NCI-H2029 (cell line): Measurements from ENCODE around the gene BEST2.

Source experiments
- DNase-seq: peaks from one replicate; lab custom pipeline; 2025; lab: John Stamatoyannopoulos, UW

The BEST2 gene

GRCh38 chr19:12769689-12770088 lies 18.1 kb downstream of the BEST2 start:
- DNase-seq = no peak

- DNase-seq = no peak
These were observed 19.3 kb downstream of the BEST2 start for GRCh38 chr19:12770922-12771321.

GRCh38 chr19:12772323-12772722 lies 20.7 kb downstream of the BEST2 start:
- no peak for DNase-seq

- DNase-seq = no peak
These were observed 22.0 kb downstream of the BEST2 start for GRCh38 chr19:12773571-12773970.

DNA sequence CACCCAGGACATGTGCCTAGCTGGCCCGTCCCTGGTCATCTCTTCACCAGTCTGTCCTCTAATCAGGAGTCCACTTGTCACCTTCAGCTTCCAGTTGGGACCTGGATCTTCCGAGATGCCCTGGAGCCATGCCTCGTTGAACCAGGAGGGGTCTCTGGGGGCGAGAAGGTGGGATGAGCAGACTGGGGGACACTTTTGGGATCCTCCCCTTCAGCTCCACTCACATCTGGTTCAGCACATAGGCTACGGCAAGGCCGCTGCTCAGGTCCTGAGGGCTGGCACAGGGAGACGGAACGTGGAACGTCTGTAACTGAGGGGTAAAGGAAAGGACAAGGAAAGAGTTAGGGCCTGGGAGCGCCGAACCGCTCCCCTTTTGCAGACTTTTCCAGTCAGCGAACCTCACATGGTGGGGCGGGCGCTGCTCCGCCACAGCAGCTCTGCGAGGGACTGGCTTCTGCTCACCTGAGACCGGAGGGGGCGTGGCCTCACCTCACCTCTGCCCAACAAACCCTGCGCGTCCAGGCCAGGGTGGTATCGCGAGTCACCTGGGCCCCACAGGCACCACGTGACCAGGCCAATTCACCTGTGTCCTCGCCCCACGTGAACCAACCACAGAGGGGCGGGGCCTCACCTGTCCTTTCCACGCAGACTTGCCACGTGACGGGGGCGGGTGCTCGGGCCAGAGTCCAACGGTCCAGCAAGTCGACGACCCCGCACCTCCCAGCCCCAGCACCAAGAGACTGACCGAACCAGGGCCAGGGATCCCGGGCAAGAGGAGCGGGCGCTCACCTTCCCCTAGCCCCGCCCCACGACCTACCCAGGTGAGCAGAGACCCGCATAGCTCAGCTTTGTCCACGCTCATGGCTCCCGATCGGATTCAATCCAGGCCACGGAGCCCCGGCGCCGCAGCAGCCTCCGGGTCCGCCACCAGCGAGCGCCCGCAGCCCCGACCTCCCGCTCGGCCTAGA lies 23.3 kb downstream of the BEST2 start, which contains the start of gene HOOK2:
Gene HOOK2 (minus strand): TSS at position 965 of the 968 bp plus-strand sequence. CDS start 103 bp downstream, at position 862.
- DNase-seq = peak; percentile 98

GRCh38 chr19:12777217-12778016 lies 25.8 kb downstream of the BEST2 start:
- peak; percentile 73 for DNase-seq

DNA sequence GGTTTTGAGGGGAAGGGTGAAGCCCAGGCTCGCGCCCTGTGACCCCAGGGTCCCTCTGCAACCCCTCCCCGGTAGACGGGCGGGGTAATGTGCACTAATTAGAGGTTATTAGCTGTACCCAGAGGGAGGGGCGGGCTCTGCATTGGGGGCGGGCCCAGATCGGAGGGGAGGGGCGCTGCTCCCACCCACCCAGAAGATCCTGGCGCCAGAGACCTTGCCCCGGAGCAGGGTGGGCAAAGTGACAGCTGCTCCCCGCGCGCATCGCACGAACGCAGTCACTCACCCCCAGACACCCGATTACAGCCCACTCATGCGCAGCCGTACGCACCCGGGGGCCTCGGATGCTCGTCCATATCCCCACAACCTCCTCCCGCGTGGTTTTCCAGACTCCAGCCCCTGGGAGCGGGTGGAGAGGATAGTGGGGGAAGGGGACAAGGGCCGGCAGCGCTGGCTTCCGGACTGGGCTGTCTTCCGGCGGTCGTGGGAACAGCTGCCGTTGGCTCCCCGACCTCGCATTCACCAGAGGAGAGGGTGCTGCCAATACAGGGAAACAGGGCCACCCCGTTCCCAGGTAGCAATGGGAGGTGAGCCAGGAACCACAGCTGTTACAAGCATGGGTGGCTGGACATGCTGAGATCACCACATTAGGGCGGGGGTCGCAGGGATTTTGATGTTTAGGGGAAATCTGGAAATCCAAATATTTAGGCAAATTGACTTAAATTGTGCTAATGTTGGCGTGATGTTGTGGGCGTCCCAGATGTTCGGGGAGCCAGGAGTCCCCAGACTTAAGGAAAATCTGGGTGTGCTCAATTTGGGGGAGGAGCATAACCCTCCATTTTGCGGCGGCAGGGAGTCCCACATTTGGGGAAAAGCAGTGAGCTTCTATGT lies 26.7 kb downstream of the BEST2 start:
- DNase-seq = peak; percentile 65

DNA sequence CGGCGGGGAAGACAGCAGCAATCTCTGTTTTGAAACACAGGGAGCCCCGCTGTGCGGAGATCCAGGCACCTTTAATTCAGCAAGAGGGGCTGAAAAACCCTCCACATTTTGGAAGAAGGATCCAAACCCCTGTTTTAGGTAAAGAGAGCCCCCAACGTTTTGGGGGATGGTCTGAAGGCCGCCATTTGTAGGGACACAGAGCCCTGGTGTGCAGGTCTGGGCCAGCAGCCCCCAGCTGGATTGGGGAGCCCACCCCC lies 27.2 kb downstream of the BEST2 start:
- DNase-seq = no peak

DNA sequence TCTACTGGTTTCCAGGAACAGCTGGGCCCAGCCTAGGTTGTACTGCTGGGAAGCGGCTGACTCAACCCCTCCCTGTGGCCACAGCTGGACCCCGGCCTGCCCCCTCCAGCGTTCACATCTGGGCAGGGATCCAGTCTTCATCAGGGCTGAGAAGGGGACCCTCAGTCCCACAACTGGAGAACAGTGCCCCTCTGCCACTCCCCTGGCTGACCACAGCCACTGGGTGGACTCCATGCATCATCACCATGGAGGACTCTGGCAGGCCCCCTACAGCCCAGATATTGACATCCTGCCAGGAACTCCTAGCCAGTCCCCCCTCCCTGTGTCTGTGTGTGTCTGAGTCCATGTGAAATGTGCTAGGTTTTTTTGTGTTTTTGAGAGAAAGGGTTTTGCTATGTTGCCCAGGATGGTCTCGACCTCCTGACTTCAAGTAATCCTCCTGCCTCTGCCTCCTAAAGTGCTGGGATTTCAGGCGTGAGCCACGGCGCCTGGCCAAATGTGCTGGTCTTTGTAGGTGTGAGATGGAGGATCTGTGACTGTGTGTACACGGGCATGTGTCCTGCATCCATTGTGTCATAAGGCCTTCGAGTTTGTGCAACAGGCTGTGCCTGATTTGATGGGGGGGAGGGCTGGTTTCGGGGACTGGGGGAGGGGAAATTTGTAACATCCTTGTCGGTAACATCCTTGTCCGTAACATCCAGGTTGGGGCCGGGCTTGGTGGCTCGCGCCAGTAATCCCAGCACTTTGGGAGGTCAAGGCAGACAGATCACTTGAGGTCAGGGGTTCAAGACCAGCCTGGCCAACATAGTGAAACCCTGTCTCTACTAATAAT lies 27.8 kb downstream of the BEST2 start:
- no peak for DNase-seq

DNA sequence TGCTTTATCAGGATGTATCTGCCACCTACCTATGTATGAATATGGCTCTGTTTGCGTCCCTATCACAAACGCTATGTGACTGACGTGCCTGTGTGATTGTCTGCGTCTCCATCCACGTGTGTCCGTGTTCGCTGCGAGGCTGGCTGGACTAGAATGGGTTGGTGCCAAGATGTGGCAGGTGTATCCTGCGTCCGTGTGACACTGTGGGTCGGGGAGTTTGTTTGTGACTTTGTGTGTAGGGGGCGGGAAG lies 30.5 kb downstream of the BEST2 start:
- no peak for DNase-seq

- peak; percentile 69 for DNase-seq
These were observed 31.1 kb downstream of the BEST2 start for GRCh38 chr19:12782424-12783290.

- DNase-seq = no peak
These were observed 31.8 kb downstream of the BEST2 start for GRCh38 chr19:12783291-12783848.

DNA sequence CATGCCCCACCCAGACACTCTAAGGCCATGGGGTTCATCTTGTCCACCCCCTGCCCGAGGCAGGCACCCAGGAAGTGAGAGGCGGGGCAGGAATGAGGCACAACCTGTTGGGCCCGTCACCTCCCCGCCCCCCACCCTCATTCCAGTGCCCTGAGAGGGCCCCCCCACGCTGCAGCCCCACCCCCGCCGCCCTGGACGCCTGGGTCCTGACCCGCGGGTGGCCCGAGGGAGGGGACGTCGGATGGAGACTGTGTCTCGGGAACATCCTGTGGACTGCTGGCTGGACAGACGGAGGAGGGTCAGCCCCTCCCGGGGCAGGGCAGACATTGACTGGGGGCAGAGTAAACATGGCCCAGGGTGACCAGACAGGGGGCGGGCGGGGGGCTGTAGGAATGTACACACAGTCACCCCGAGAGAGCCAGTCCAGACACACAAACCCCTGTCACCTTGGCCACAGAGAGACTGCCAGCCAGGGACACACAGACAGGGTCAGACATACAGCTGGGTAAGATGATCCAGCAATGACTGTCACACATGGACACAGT lies 32.3 kb downstream of the BEST2 start:
- DNase-seq = no peak

GRCh38 chr19:12784394-12784870 lies 32.8 kb downstream of the BEST2 start:
- no peak for DNase-seq

DNA sequence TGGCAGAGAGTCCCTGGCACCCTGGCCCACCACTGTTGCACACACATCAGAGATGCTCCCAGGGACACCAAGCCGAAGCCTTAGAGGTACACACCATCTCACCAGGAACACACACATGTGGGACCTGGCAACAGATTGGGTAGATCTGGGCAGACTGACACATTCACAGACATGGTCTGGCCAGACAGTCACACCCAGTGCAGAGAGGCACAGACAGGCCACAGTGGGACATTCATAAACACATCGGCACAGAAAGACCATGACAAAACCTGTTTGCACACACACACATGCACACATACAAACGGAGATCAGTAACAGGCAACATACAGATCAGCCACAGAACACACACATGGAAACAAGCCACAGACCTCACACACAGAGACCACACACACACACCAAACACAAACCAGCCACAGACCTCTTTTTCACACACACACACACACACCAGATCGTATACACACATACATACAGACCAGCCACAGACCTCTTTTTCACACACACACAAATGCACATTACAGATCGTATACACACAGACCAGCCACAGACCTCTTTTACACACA lies 33.4 kb downstream of the BEST2 start:
- no peak for DNase-seq

DNA sequence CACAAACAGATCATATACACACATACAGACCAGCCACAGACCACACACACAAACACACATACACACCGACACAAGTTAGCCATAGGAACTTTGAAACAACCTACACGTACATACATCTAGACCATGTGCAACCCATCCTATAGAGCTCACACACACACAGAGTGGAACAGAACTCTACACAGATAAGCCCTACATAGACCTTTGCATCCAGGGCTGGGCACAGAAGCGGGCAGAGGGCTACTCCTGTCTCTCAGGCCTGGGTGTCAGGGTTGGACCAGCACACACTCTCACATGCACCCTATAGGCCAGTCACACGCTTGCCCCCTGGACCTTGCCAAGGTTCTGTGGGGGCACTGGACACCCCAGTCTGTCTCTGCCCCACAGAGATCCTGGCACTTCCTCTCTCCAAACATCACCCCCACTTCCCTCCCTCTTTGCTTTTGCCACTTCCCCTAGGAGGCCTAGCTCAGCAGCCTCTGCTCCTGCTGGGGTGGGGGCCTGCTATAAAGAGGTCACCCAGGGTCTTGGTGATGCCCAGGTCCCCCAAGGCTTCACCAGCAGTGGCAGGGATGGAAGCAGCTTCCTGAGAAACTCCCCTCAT lies 33.9 kb downstream of the BEST2 start:
- DNase-seq = no peak

- DNase-seq = no peak
These were observed 34.7 kb downstream of the BEST2 start for GRCh38 chr19:12786141-12786870.

GRCh38 chr19:12786952-12787351 lies 35.4 kb downstream of the BEST2 start:
- no peak for DNase-seq
